Common myeloid progenitor, CD34-positive (primary cell): Measurements from ENCODE around the gene ATF7.

Source experiments
- CTCF ChIA-PET: fragments of 350-600 bp; sonication (Branson Sonifier 250); formaldehyde crosslinking; loops from one replicate; lab custom pipeline; 2021; ENCODE audit warnings: antibody characterized with exemption; lab: Charles Lee
- POLR2A ChIA-PET: fragments of 350-600 bp; sonication (Branson Sonifier 250); formaldehyde crosslinking; loops from one replicate; lab custom pipeline; 2021; ENCODE audit warnings: antibody characterized with exemption; lab: Charles Lee
- DNase-seq, 3 donors: peaks; one replicate each; pipeline versions ENCODE4 v3.0.0 to v3.0.0-alpha.2; 2013
- H3K27ac ChIP-seq, 2 experiments: 1 replicate in 1 of 2; 2 replicates in 1 of 2; pipeline ENCODE4 v1.7.0; 2013; ENCODE audit warnings: inconsistent platforms in 2 of 2, low read length in 2 of 2, mild to moderate bottlenecking in 2 of 2, low read depth in 1 of 2, moderate library complexity in 1 of 2; ENCODE audit not compliant: severe bottlenecking in 2 of 2, insufficient read depth in 1 of 2, poor library complexity in 1 of 2
- H3K27me3 ChIP-seq, 5 experiments: replicated peaks in 2 of 5; 1 replicate in 3 of 5; 2 replicates in 2 of 5; pipeline versions ENCODE4 v1.6.1 to v1.7.0; 2013; ENCODE audit warnings: low read length in 4 of 5, mild to moderate bottlenecking in 2 of 5, moderate library complexity in 2 of 5, inconsistent platforms in 1 of 5; ENCODE audit not compliant: insufficient read depth in 5 of 5, control insufficient read depth in 4 of 5
- H3K36me3 ChIP-seq, 4 experiments: 1 replicate in 2 of 4; 2 replicates in 2 of 4; pipeline versions ENCODE4 v1.6.1 to v1.7.0; 2013; ENCODE audit warnings: low read length in 3 of 4, control low read depth in 1 of 4, mild to moderate bottlenecking in 1 of 4; ENCODE audit not compliant: control insufficient read depth in 4 of 4, insufficient read depth in 4 of 4
- H3K4me1 ChIP-seq, 4 experiments: 1 replicate in 3 of 4; 2 replicates in 1 of 4; pipeline versions ENCODE4 v1.6.1 to v1.7.1; 2013; ENCODE audit warnings: low read length in 3 of 4, mild to moderate bottlenecking in 3 of 4, control low read depth in 1 of 4, inconsistent platforms in 1 of 4, moderate library complexity in 1 of 4; ENCODE audit not compliant: control insufficient read depth in 4 of 4, insufficient read depth in 4 of 4; ENCODE audit errors: control extremely low read depth in 1 of 4
- H3K4me3 ChIP-seq, 7 experiments: 1 replicate in 4 of 7; 2 replicates in 3 of 7; pipeline versions ENCODE4 v1.5.1 to v1.7.0; 2013; ENCODE audit warnings: mild to moderate bottlenecking in 7 of 7, low read length in 6 of 7, moderate library complexity in 6 of 7, inconsistent platforms in 2 of 7, low read depth in 2 of 7, control low read depth in 1 of 7; ENCODE audit not compliant: insufficient read depth in 4 of 7, control insufficient read depth in 1 of 7; ENCODE audit errors: extremely low read depth in 1 of 7
- H3K9me3 ChIP-seq, 5 experiments: 1 replicate in 4 of 5; 2 replicates in 1 of 5; pipeline versions ENCODE4 v1.6.1 to v1.7.1; 2013; ENCODE audit warnings: low read length in 4 of 5, mild to moderate bottlenecking in 2 of 5, inconsistent platforms in 1 of 5, low read depth in 1 of 5, moderate library complexity in 1 of 5; ENCODE audit not compliant: control insufficient read depth in 4 of 5, insufficient read depth in 2 of 5; ENCODE audit errors: control extremely low read depth in 1 of 5
- WGBS: methylation state at CpG from one replicate; pipeline ENCODE4 v1.1.5; 2013; ENCODE audit not compliant: insufficient coverage; 5-methylcytosine and 5-hydroxymethylcytosine counted together

ATF7 gene

GRCh38 chr12:53492188-53492587 is 134.0 kb downstream of the ATF7 start:
- DNase-seq, result no peak
- H3K36me3 ChIP-seq, result peaks cover 3 to 6% (median 5%) of the 10 kb centered on the region in 4 experiments
- H3K27me3 ChIP-seq, result no peaks in the 10 kb centered on the region
- 82% methylated on average over 9 of the region's 20 CpGs for WGBS
- ChIA-PET POLR2A (interaction anchor here (0.8 to 2.0 kb wide), 3 partner anchors 8 to 15 kb away, joined by 3 to 11 read pairs (median 6); partner anchors contain the start of gene TARBP2), CTCF (interaction anchor here (0.9 to 3.4 kb wide), 5 partner anchors 9 to 16 kb away, joined by 3 to 14 read pairs (median 3); partner anchors contain the start of gene TARBP2)
- H3K9me3 ChIP-seq, result no peaks in the 10 kb centered on the region
- peaks cover 8 to 42% (median 26%) of the 10 kb centered on the region in 4 experiments for H3K4me1 ChIP-seq
- peak overlapping the region; percentile 58 to 80 for H3K27ac ChIP-seq
- H3K4me3 ChIP-seq, result peak overlapping the region in 6 of 7 experiments; percentile 16 to 84 (median 62)

- Histone ChIP-seq H3K27me3 (no peaks in the 10 kb centered on the region), H3K4me1 (peaks cover 6 to 24% (median 21%) of the 10 kb centered on the region in 4 experiments), H3K36me3 (peaks cover 5 to 33% (median 25%) of the 10 kb centered on the region in 4 experiments), H3K9me3 (no peaks in the 10 kb centered on the region), H3K27ac (no peak overlapping the region), H3K4me3 (no peak overlapping the region)
- 100% methylated on average over 2 of the region's 5 CpGs for WGBS
- ChIA-PET POLR2A (interaction anchor here (2.1 kb wide), 1 partner anchor 12 kb away, joined by 6 read pairs; the partner anchor contains the start of gene TARBP2), CTCF (interaction anchor here (0.7 to 4.0 kb wide), 7 partner anchors 11 to 137 kb away, joined by 3 to 26 read pairs (median 6); partner anchors contain the start of gene TARBP2)
- no peak for DNase-seq
These were observed 136.8 kb downstream of the ATF7 start for GRCh38 chr12:53489242-53489864.

GRCh38 chr12:53486736-53487487 is 139.3 kb downstream of the ATF7 start:
- WGBS, result 96% methylated on average over 15 of the region's 17 CpGs
- H3K36me3 ChIP-seq, result peaks cover 8 to 57% (median 42%) of the 10 kb centered on the region in 4 experiments
- no peak overlapping the region for H3K4me3 ChIP-seq
- DNase-seq, result no peak
- H3K27ac ChIP-seq, result no peak overlapping the region
- POLR2A ChIA-PET, result interaction anchor here (1.0 kb wide), 1 partner anchor 14 kb away, joined by 3 read pairs; the partner anchor contains the start of gene TARBP2
- CTCF ChIA-PET, result interaction anchor here (1.1 to 1.8 kb wide), 2 partner anchors 13 to 22 kb away, joined by 3 to 6 read pairs; no protein-coding TSS in a partner anchor
- H3K4me1 ChIP-seq, result peaks cover 0 to 3% (median under 1%) of the 10 kb centered on the region in 4 experiments
- H3K27me3 ChIP-seq, result no peaks in the 10 kb centered on the region
- H3K9me3 ChIP-seq, result no peaks in the 10 kb centered on the region

- peak overlapping the region in 1 of 2 experiments; percentile 32 for H3K27ac ChIP-seq
- peaks cover 0 to 2% (median 0%) of the 10 kb centered on the region in 4 experiments for H3K4me1 ChIP-seq
- DNase-seq, result no peak
- WGBS, result 96% methylated on average over 8 of the region's 10 CpGs
- POLR2A ChIA-PET, result interaction anchor here (1.0 kb wide), 1 partner anchor 15 kb away, joined by 3 read pairs; the partner anchor contains the start of gene TARBP2
- H3K9me3 ChIP-seq, result no peaks in the 10 kb centered on the region
- no peaks in the 10 kb centered on the region for H3K27me3 ChIP-seq
- peaks cover 8 to 64% (median 45%) of the 10 kb centered on the region in 4 experiments for H3K36me3 ChIP-seq
- CTCF ChIA-PET, result interaction anchor here (1.1 to 1.8 kb wide), 2 partner anchors 12 to 23 kb away, joined by 3 to 6 read pairs; no protein-coding TSS in a partner anchor
- no peak overlapping the region for H3K4me3 ChIP-seq
These were observed 140.0 kb downstream of the ATF7 start for GRCh38 chr12:53485955-53486735.

GRCh38 chr12:53484686-53485575 is 141.3 kb downstream of the ATF7 start:
- no peak for DNase-seq
- Histone ChIP-seq H3K9me3 (no peaks in the 10 kb centered on the region), H3K27me3 (no peaks in the 10 kb centered on the region), H3K4me3 (no peak overlapping the region), H3K36me3 (peaks cover 11 to 76% (median 52%) of the 10 kb centered on the region in 4 experiments), H3K27ac (no peak overlapping the region), H3K4me1 (peaks cover 0 to 2% (median 0%) of the 10 kb centered on the region in 4 experiments)
- ChIA-PET CTCF (interaction anchor here (1.6 kb wide), 1 partner anchor 10 kb away, joined by 9 read pairs; no protein-coding TSS in a partner anchor), POLR2A (interaction anchor here (1.0 kb wide), 1 partner anchor 15 kb away, joined by 3 read pairs; no protein-coding TSS in a partner anchor)
- 93% methylated on average over 8 of the region's 10 CpGs for WGBS
